SH-SY5Y (cell line): ENCODE results near the gene TNNC2.

Experiments
- GATA2 ChIP-seq: IDR thresholded peaks from 2 replicates; pipeline ENCODE4 v1.6.1; 2011; ENCODE audit warnings: mild to moderate bottlenecking, low read depth, low read length
- GATA3 ChIP-seq: IDR thresholded peaks from 2 replicates; pipeline ENCODE4 v1.6.1; 2011; ENCODE audit warnings: low read depth, mild to moderate bottlenecking, low read length, moderate library complexity

Gene TNNC2

DNA sequence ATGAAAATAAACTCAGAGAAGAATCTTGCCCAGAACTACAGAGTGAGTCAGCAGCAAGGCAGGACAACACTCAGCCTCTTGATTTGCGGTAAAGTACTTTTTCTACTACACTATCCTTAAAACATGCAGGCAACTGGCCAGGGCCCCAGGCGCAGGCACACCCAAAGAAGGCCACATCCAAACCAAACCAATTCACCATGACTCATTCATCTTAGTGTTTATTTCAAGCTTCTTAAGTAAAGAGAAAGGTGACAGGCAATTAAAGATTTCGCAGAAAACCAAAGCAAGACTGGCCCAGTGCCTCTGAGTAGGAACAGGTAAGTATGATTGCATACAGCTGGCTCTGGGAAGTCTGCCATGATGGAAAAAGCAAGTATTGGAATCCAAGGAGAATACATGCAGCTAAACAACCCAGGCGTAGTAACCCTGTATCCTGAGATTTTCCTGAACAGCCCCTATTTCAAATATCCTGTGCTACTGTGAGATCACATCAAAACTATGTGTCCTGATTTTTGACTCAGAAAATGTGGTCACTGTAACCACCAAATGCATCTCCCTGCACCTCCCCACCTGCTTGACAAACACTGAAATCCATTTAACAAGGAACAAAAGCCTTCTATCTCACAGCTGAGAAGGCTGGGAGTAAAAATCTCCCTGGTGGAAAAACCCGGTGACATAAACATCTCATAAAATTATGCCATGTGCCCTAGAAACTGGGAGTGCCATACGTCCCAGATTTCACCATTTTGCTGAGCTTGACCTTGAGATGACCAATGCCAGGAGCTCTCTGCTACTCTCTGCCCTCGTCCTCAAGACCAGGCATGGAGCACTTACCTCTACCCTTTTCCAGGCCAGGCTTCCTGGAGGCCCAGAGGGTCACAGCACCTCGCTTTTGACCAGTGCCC lies 47.8 kb downstream of the TNNC2 start:
- TF ChIP-seq GATA3 (no peak), GATA2 (no peak)

DNA sequence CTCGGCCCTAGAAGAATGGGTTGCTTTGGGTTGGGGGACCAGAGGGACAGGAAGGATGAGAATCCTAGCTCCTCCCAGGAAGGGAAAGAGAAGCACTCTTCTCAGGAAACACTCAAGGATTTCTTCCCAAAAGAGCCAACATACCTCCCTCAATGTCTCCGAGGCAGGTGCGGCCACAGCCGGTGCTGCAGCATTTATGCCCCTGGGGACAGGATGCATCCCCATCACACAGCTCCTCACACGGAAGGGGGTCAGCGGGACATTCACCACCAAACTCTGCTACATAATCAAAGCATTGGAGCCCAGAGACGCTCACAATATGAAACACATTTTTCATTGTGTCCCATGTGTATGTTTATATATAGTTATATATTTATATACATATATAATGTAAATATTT lies 50.2 kb downstream of the TNNC2 start:
- no peak for TF ChIP-seq GATA3
- TF ChIP-seq GATA2: no peak

- TF ChIP-seq GATA3 (no peak), GATA2 (no peak)
Observed at GRCh38 chr20:45775411-45775810, 51.7 kb downstream of the TNNC2 start.

DNA sequence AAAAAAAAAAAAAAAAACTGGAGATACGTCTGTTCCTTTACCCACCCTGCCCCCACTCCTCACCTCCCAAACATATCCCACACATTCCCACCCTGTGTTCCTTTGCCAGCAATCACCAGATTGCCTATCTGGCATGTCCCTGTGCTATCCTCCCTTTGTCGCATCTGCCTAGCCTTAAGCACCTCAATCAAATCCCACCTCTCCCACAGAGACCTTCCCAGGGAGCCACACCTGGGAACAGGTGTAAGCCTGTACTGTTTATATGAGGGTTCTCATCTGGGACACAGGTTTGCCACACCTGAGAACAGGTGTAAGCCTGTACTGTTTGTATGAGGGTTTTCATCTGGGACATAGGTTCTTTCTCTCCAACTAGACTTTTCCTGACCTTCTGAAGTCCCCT lies 52.2 kb downstream of the TNNC2 start:
- TF ChIP-seq GATA3: no peak
- TF ChIP-seq GATA2: no peak
